GM19193 (cell line): ENCODE data around the gene KCNN4.

Experiments
- POLR2A ChIP-seq: IDR thresholded peaks from 4 replicates; pipeline ENCODE4 v1.6.1; 2011; ENCODE audit not compliant: insufficient read depth, insufficient read length; ENCODE audit errors: extremely low read depth

KCNN4 gene

DNA sequence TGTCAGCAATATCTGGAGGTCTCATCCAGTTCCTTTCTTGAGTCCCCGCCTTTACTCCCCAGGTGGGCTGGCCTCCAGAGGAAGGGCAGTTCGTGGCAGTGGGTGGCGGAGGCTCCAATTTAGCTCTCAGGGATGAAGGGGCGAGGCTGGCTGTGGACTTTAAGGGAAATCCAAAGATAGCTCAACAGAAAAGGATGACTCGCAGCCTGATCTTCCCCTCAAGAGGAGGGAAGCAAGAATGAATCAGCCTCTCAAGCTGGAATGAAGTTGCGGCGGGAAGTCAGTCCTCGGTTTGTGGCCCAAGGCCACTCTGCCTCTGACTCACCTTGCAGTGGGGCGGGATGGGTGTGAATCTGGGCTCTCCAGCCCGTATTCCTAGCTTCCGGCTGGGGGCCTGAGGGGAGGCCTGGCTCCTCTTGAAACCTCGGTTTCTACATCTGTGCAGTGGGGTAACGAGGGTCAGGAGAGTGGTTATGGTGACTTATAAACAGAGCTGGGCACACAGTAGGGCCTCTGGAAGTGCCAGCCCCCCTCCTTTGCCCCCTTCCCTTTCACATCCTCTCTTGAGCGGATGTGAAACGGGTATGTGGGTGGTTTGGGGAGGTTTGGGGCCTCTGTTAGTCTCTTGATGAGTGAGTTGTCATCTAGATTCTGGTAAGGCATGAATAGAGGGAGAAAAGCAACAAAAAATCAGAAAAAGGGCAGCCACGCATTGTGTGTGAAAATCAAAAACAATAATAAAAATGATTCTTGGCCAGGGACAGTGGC, 15.5 kb downstream of the KCNN4 start:
- peak; percentile 27 for TF ChIP-seq POLR2A

DNA sequence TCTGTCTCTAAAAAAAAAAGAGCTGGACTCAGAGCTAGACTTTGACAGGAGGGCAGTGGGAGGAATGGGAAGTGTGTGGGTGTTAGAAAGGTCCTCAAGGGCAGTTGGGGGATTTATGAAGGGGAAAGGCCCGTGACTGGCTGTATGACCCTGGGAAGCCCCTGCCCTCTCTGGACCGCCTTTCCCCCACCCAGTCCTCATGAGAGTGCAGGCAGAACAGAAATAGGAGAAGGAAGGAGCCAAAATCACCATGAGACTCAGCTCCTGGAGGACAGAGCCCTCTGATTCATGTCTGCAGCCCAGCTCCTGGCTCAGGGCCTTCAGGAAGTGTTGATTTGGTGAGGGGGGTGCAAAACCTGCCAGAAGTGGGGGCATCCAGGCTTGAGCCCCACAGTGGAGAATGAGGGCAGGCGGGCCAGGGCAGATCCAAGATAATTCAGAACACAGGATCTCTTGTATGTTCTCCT, 17.3 kb downstream of the KCNN4 start:
- TF ChIP-seq POLR2A: peak; percentile 49

- no peak for TF ChIP-seq POLR2A
These were observed 18.0 kb downstream of the KCNN4 start for GRCh38 chr19:43762814-43763213.

DNA sequence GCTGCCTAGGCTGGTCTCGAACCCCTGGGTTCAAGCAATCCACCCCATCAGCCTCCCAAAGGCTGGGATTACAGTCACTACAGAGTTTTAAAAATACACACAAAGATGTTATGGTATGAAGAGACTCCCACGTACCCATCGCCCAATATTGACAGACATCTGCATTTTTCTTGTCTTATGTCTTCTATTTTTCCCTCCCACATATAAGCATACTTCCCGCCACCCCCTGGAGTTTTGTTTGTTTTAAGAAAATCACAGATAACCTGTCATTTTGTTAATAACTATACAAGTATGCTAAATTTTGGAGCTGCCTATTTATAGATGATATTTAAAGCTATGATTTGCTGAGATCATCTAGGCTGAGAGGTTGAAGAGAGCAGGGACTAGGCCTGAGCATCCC, 19.8 kb downstream of the KCNN4 start:
- TF ChIP-seq POLR2A: no peak

GRCh38 chr19:43759515-43759914, 21.3 kb downstream of the KCNN4 start:
- no peak for TF ChIP-seq POLR2A

- TF ChIP-seq POLR2A: peak; percentile 38
These were observed 25.4 kb downstream of the KCNN4 start for GRCh38 chr19:43755256-43755801.

GRCh38 chr19:43754503-43755255, 26.1 kb downstream of the KCNN4 start, which contains the start of gene SMG9:
Gene SMG9, minus strand, starts transcription at chr19:43754962. Its CDS starts 4,221 bp downstream, at chr19:43750741.
- TF ChIP-seq POLR2A: peak; percentile 81

DNA sequence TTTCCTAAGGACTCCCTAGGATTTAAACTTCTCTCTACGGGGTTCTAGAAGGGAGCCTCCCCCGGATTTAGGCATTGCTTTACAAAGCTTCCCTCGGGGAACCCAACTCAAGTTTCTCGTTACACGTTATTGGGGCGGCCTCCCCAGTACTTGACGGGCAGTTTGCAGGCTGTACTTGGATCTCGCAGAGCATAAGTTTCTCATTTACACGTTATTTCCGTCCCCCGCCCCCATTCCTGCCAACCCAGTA, 26.6 kb downstream of the KCNN4 start:
- no peak for TF ChIP-seq POLR2A

GRCh38 chr19:43752287-43752875, 28.4 kb downstream of the KCNN4 start:
- no peak for TF ChIP-seq POLR2A

GRCh38 chr19:43751466-43752220, 29.1 kb downstream of the KCNN4 start:
- TF ChIP-seq POLR2A: no peak

DNA sequence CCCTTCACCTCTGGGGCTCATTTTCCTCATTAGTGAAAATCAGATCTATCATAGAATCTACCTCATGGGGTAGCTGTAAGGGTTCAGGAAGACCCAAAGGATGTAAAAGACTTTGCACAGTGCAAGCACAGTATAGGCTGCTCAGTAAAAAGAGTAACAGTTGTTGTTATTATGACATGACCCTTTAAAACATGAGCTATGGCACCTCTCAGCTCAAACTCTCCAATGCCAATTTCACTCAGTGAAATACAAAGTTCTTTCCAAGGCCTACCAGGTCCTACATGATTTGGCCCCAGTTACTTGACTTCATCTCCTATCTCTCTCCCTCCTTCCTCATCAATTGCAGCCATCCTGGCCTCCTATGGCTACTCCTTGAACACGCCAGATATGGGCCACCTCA, 30.9 kb downstream of the KCNN4 start:
- no peak for TF ChIP-seq POLR2A

- TF ChIP-seq POLR2A: no peak
These were observed 31.6 kb downstream of the KCNN4 start for GRCh38 chr19:43749152-43749551.

GRCh38 chr19:43748685-43749084, 32.1 kb downstream of the KCNN4 start:
- no peak for TF ChIP-seq POLR2A

- TF ChIP-seq POLR2A: no peak
These were observed 32.6 kb downstream of the KCNN4 start for GRCh38 chr19:43748205-43748594.
